Neural cell (in vitro differentiated cells): Measurements from ENCODE around the gene GAP43. TPM values are rescaled to one million over a fixed set of nuclear protein-coding genes. Genes with fewer than 3 reads are reported as not detected.

Experiments
- H2AFZ ChIP-seq: fragments of 200-600, 300-800 bp; sonication (generic), shearing (Covaris generic); 2 replicates; pipeline ENCODE4 v1.6.0; 2014; ENCODE audit warnings: low read depth, mild to moderate bottlenecking, antibody characterized with exemption, low read length, moderate library complexity
- H3F3A ChIP-seq: fragments of 200-600 bp; shearing (Covaris generic); 2 replicates; pipeline ENCODE4 v1.6.1; 2016; ENCODE audit warnings: mild to moderate bottlenecking, moderate library complexity, mixed read lengths, antibody characterized with exemption, low read length; ENCODE audit not compliant: insufficient read depth, poor library complexity, severe bottlenecking
- H3K27ac ChIP-seq: fragments of 200-600, 300-800 bp; sonication (generic), shearing (Covaris generic); 2 replicates; pipeline ENCODE4 v1.5.1; 2014; ENCODE audit warnings: mild to moderate bottlenecking, low read length, moderate library complexity
- H3K27me3 ChIP-seq: fragments of 300-800, 200-600 bp; sonication (generic), shearing (Covaris generic); 2 replicates; pipeline ENCODE4 v1.6.0; 2014; ENCODE audit warnings: mild to moderate bottlenecking, low read depth, low read length, moderate library complexity; ENCODE audit not compliant: insufficient read depth
- H3K36me3 ChIP-seq: fragments of 300-800, 200-600 bp; sonication (generic), shearing (Covaris generic); 2 replicates; pipeline ENCODE4 v1.5.1; 2014; ENCODE audit warnings: mild to moderate bottlenecking, antibody characterized with exemption, low read length, moderate library complexity; ENCODE audit not compliant: insufficient read depth
- H3K4me2 ChIP-seq: fragments of 300-800, 200-600 bp; sonication (generic), shearing (Covaris generic); 2 replicates; pipeline ENCODE4 v1.6.0; 2014; ENCODE audit warnings: mild to moderate bottlenecking, low read length
- H3K4me3 ChIP-seq: fragments of 300-800, 200-600 bp; sonication (generic), shearing (Covaris generic); 2 replicates; pipeline ENCODE4 v1.5.1; 2014; ENCODE audit warnings: mild to moderate bottlenecking, low read length, moderate library complexity
- H3K79me2 ChIP-seq: fragments of 200-600 bp; shearing (Covaris generic); replicated peaks from 2 replicates; pipeline ENCODE4 v1.6.0; 2014; ENCODE audit warnings: mild to moderate bottlenecking, low read length, moderate library complexity; ENCODE audit not compliant: insufficient read depth
- H3K9ac ChIP-seq: fragments of 300-800, 200-600 bp; sonication (generic), shearing (Covaris generic); 2 replicates; pipeline ENCODE4 v1.6.1; 2016; ENCODE audit warnings: mild to moderate bottlenecking, low read length, mixed read lengths
- H3K9me2 ChIP-seq: fragments of 200-600 bp; shearing (Covaris generic); 2 replicates; pipeline ENCODE4 v1.6.1; 2016; ENCODE audit warnings: mild to moderate bottlenecking, low read length, mixed read lengths; ENCODE audit not compliant: insufficient read depth
- H3K9me3 ChIP-seq: fragments of 200-600, 300-800 bp; sonication (generic), shearing (Covaris generic); 2 replicates; pipeline ENCODE4 v1.6.1; 2016; ENCODE audit warnings: mild to moderate bottlenecking, mixed run types, low read length, moderate library complexity, mixed read lengths
- H4K20me1 ChIP-seq: fragments of 200-600 bp; shearing (Covaris generic); 2 replicates; pipeline ENCODE4 v1.6.1; 2016; ENCODE audit warnings: mild to moderate bottlenecking, mixed run types; ENCODE audit not compliant: insufficient read depth
- CTCF ChIP-seq: fragments of 450-650 bp; IDR thresholded peaks from 2 replicates; pipeline ENCODE4 v1.5.1; 2014; ENCODE audit warnings: antibody characterized with exemption, mild to moderate bottlenecking, moderate library complexity; ENCODE audit not compliant: poor library complexity, severe bottlenecking
- EP300 ChIP-seq: fragments of 450-650 bp; conservative IDR thresholded peaks from 2 replicates; pipeline ENCODE4 v1.6.1; 2014; ENCODE audit warnings: antibody characterized with exemption, mild to moderate bottlenecking, moderate library complexity; ENCODE audit not compliant: poor library complexity, severe bottlenecking
- EZH2 ChIP-seq: fragments of 200-600, 300-800 bp; shearing (Covaris generic), sonication (generic); IDR thresholded peaks from 2 replicates; pipeline ENCODE4 v1.6.1; 2014; ENCODE audit warnings: antibody characterized with exemption, low read length, borderline replicate concordance, mild to moderate bottlenecking; ENCODE audit not compliant: insufficient read depth, poor library complexity, severe bottlenecking
- MXI1 ChIP-seq: fragments of 450-650 bp; conservative IDR thresholded peaks from 2 replicates; pipeline ENCODE4 v1.6.1; 2014; ENCODE audit warnings: antibody characterized with exemption, mild to moderate bottlenecking; ENCODE audit not compliant: poor library complexity, severe bottlenecking
- POLR2AphosphoS5 ChIP-seq: IDR thresholded peaks from 2 replicates; pipeline ENCODE4 v1.6.1; 2012
- RAD21 ChIP-seq: fragments of 450-650 bp; conservative IDR thresholded peaks from 2 replicates; pipeline ENCODE4 v1.6.1; 2014; ENCODE audit warnings: antibody characterized with exemption, mild to moderate bottlenecking, moderate library complexity
- REST ChIP-seq: IDR thresholded peaks from 2 replicates; pipeline ENCODE4 v1.6.1; 2012; ENCODE audit warnings: borderline replicate concordance
- SMC3 ChIP-seq: fragments of 450-650 bp; conservative IDR thresholded peaks from 2 replicates; pipeline ENCODE4 v1.6.1; 2014; ENCODE audit warnings: antibody characterized with exemption, mild to moderate bottlenecking, moderate library complexity; ENCODE audit not compliant: poor library complexity
- TAF1 ChIP-seq: IDR thresholded peaks from 2 replicates; pipeline ENCODE4 v1.6.1; 2012; ENCODE audit warnings: low read depth
- polyA plus RNA-seq: library from polyadenylated mRNA; depleted of rRNA; stranded (reverse); fragments of >200 nt; gene quantifications from 2 replicates; pipeline ENCODE4 v1.2.3, GENCODE V29; 2014

Gene GAP43
- polyA plus RNA-seq, 1 donor from 2014 or later = 1,327 TPM

GRCh38 chr3:115760716-115761115 lies 137.4 kb downstream of the GAP43 start:
- no peak for TF ChIP-seq EP300
- TF ChIP-seq REST = no peak
- no peak for TF ChIP-seq SMC3

GRCh38 chr3:115761927-115762305 lies 138.6 kb downstream of the GAP43 start:
- no peak overlapping the region for H3K4me3 ChIP-seq
- H2AFZ ChIP-seq = no peak overlapping the region
- H3K36me3 ChIP-seq = no peaks in the 10 kb centered on the region
- no peak overlapping the region for H3K27ac ChIP-seq
- H3K4me2 ChIP-seq = no peak overlapping the region
- H3K9me2 ChIP-seq = no peaks in the 10 kb centered on the region
- no peak overlapping the region for H3K9ac ChIP-seq
- H3K9me3 ChIP-seq = no peaks in the 10 kb centered on the region
- H4K20me1 ChIP-seq = no peaks in the 10 kb centered on the region
- H3F3A ChIP-seq = no peaks in the 10 kb centered on the region
- H3K27me3 ChIP-seq = no peaks in the 10 kb centered on the region
- no peaks in the 10 kb centered on the region for H3K79me2 ChIP-seq
- TF ChIP-seq SMC3 = no peak
- TF ChIP-seq MXI1 = no peak
- no peak for TF ChIP-seq EP300
- no peak for TF ChIP-seq EZH2
- no peak for TF ChIP-seq REST
- no peak for TF ChIP-seq POLR2AphosphoS5
- no peak for TF ChIP-seq CTCF
- no peak for TF ChIP-seq RAD21
- no peak for TF ChIP-seq TAF1

More at GRCh38 chr3:115760716-115761115, 137.4 kb downstream of the GAP43 start:
- Histone ChIP-seq H3K9ac (no peak overlapping the region), H4K20me1 (no peaks in the 10 kb centered on the region), H3K27me3 (no peaks in the 10 kb centered on the region), H3F3A (no peaks in the 10 kb centered on the region), H3K4me3 (no peak overlapping the region), H3K27ac (no peak overlapping the region), H3K4me2 (no peak overlapping the region), H3K79me2 (no peaks in the 10 kb centered on the region), H3K9me2 (no peaks in the 10 kb centered on the region), H3K9me3 (no peaks in the 10 kb centered on the region), H2AFZ (no peak overlapping the region), H3K36me3 (no peaks in the 10 kb centered on the region)
